IMR-90 (cell line): ENCODE results near the gene TTC23L.

ENCODE experiments used
- SMC3 ChIP-seq: fragments of 150-350 bp; IDR thresholded peaks from 2 replicates; pipeline ENCODE4 v1.6.1; 2016; ENCODE audit warnings: low read depth, mild to moderate bottlenecking, antibody characterized with exemption, low read length, moderate library complexity
- TF ChIP-seq, protein P1 (sequence below): conservative IDR thresholded peaks from 2 replicates; pipeline ENCODE4 v1.5.1; 2012; ENCODE audit warnings: mild to moderate bottlenecking, low read depth, low read length, improper control_type of control experiment

- TF ChIP-seq, protein P1, sequence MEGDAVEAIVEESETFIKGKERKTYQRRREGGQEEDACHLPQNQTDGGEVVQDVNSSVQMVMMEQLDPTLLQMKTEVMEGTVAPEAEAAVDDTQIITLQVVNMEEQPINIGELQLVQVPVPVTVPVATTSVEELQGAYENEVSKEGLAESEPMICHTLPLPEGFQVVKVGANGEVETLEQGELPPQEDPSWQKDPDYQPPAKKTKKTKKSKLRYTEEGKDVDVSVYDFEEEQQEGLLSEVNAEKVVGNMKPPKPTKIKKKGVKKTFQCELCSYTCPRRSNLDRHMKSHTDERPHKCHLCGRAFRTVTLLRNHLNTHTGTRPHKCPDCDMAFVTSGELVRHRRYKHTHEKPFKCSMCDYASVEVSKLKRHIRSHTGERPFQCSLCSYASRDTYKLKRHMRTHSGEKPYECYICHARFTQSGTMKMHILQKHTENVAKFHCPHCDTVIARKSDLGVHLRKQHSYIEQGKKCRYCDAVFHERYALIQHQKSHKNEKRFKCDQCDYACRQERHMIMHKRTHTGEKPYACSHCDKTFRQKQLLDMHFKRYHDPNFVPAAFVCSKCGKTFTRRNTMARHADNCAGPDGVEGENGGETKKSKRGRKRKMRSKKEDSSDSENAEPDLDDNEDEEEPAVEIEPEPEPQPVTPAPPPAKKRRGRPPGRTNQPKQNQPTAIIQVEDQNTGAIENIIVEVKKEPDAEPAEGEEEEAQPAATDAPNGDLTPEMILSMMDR, result no peak
- TF ChIP-seq SMC3, result no peak
These were observed 8.6 kb downstream of the TTC23L start for GRCh38 chr5:34847552-34847951.
